ENCODE results near the gene OR5H2.

GRCh38 chr3:98240131-98240530 is 42.2 kb upstream of the OR5H2 start:
- TF ChIP-seq CTCF (IDR thresholded peaks at IDR 0.05; ENCODE audit: insufficient read depth, low read depth, low read length) (no peak), EZH2 (IDR thresholded peaks at IDR 0.05; ENCODE audit: insufficient read depth, low read length) (no peak)

All from astrocyte (in vitro differentiated cells and primary cell).